ENCODE measurements around the gene ZNF254.
"Not testable (repeated sequence)": the region's sequence is repeated elsewhere in the genome, so short reads cannot be mapped to it uniquely, and the experiment has no call there.

The ZNF254 gene

DNA sequence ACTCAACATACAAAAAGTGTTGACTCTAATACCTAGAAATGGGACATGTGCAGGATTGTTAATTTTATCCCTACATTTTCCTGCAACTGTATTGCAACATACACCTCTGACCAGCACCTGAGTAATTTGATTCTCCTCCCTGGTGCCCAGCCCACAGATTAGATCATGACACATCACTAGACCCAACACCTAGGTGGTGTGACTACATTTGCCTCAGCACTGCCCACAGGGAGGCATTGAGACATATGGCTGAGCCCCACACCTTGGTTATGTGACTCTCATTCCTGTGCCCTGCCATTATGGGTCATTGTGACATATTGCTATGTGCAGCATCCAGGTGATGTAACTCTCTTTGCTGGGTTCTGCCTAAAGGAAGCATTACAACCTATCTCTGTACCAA lies 13.2 kb upstream of the ZNF254 start:
- DNase-seq, result no peak

DNA sequence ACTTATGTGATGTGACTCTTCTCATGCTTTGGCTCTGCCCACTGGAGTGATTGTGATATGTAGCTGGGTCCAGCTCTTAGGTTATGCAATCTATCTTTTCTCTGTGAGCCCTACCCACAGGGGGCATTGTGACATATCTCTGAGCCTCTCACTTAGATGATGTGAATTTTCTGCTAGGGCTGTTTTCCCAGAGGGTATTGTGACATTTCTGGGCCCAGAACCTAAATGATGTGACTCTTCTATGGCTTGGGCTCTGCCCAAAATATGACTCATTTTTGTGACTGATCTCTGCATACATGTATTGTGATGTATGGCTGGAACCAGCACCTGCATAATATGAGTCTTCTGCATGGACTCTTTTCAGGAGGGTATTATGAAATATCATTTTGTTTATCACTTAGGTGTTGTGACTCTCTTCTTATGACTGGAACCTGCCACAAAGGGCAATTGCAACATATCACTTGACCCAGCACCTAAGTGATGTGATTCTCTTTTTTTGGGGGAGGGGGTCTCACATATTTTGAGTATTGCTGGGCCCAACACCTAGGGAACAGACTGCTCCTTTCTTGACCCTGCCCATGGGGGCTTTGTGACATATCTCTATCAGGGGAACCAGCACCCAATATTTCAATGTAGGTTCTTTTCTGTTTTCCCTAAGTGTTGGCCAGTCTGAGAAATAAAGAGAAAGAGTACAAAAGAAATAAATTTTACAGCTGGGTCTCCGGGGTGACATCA lies 12.1 kb upstream of the ZNF254 start:
- no peak for DNase-seq

DNA sequence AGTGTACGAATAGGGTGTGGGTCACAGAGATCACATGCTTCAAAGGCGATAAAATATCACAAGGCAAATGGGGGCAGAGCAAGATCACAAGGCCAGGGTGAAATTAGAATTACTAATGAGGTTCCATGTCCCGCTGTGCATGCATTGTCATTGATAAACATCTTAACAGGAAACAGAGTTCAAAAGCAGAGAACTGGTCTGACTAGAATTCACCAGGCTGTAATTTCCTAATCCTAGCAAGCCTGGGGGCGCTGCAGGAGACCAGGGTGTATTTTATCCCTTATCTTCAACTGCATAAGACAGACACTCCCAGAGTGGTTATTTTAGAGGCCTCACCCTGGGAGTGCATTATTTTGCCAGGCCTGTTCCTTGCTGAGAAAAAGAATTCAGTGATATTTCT lies 11.5 kb upstream of the ZNF254 start:
- not testable (repeated sequence) for DNase-seq

DNA sequence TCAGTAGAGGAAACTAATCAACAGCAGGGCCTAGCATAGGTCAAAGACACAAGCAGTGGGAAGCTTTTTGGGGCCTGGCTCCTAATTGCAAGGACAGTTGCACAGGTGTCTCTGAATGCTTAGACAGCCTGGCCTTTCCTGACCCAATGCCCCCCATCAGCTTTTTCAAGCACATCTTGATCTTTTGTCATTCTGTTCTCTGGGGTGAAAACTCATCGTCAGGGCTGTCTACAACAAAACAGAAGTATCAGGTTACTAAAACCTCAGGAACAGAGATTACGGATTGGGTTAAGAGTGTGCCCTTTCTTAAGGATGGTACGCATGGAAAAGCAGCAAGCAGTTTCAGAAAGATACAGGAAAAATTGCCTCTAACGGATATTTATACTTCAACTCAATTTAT lies 8.3 kb upstream of the ZNF254 start:
- DNase-seq, result no peak

DNA sequence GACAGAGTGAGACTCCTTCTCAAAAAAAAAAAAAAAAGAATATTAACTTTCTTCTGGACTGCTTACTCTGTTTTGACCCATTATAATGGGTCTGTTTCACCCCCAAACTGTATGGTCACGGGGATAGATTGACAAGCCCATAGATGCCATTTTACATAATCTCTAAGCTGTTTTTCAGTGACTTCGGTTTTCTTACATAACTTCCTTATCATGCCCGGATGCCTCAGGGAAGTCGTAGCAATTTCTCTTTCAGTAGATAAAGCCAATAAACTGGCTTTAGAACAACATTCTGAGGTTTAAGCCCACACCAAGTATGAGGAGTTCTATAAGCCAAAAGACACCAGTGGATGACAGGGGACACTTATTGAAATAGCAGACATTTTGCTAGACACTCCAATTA lies 5.9 kb upstream of the ZNF254 start:
- no peak for DNase-seq

DNA sequence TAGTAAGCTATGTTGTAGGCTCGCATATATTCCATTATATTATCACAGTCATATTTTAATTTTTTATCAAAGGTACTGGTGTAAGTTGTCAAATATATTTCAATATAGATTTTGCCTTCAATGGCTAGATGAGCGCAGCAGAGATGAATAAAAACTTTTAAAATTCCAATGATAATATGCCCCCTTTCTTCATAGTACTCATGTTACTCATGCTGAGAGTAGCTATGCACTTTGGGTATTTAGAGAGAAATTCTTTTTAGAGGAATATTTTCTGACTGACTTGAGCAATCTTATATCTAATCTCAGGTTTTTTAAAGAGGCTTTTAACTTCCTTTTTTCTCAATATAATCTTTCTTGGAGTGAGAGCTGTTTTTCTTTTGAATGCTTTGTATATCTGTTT lies 11.4 kb downstream of the ZNF254 start:
- DNase-seq, result no peak

DNA sequence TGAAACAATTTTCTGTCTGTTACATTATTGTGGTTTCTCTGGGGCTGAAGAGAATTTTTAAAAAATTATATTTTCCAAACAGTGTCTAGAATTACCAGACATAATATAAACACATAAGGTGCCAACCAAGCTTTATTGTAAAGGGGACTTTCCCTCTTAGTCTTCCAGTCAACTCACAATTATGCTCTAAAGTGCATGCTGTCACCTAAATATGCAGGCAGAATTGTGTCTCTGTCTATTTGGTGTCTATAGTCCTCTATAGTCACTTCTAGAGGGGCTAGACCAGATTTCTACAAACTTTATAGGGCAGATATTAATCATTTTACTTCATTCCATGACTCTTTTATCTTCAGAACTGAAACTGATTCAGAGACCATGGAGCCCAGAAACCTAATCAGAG lies 12.8 kb downstream of the ZNF254 start:
- DNase-seq, result no peak

DNA sequence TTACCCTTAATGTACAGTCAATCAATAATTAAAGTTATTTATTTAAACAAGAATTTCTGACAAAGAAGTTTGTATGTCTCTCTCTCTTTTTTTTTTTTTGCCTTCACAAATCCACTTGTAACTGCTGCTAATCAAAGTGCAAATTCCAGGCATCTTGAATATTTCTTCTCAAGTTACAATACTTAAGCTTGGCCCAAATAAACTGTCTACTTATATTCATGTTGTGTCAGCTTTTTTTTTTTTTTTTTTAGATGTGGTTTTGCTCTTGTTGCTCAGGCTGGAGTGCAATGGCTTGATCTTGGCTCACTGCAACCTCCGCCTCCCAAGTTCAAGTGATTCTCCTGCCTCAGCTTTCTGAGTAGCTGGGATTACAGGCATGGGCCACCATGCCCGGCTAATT lies 13.6 kb downstream of the ZNF254 start:
- not testable (repeated sequence) for DNase-seq

DNA sequence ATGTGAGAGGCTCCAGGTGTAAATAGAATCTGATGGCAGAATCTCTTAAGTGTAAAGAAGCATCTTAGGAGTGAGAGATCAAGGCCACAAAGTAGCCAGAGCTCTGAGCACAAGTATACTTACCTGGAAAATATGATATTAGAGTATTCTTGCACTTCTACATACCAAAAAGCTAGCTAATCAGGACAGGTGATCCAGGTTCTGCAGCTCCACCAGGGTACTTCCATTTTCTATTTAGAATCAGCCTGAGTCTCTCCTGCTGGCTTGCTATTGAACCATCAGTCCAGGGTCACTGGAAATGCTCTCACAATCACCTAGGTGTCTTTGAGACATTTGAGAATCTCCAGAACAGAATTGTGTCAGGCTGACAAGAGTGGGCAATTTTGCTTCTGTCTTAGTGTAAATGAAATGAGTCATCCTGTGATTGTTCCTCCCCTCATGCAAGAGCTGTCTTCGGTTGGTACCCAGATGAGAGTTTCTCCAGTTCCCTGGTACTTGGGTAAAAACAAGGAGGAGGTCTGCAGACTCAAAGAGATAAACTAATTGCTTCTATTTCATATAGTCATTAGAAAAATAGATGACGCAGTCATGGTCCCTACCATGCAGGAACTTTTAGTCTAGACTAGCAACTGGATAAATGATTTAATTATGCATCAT lies 14.6 kb downstream of the ZNF254 start:
- no peak for DNase-seq

DNA sequence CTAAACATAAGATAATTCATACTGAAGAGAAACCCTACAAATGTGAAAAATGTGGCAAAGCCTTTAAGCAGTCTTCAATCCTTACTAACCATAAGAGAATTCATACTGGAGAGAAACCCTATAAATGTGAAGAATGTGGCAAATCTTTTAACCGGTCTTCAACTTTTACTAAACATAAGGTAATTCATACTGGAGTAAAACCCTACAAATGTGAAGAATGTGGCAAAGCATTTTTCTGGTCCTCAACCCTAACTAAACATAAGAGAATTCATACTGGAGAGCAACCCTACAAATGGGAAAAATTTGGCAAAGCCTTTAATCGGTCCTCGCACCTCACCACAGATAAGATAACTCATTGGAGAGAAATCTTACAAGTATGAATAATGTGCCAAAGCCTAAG lies 40.6 kb downstream of the ZNF254 start:
- no peak for DNase-seq

DNA sequence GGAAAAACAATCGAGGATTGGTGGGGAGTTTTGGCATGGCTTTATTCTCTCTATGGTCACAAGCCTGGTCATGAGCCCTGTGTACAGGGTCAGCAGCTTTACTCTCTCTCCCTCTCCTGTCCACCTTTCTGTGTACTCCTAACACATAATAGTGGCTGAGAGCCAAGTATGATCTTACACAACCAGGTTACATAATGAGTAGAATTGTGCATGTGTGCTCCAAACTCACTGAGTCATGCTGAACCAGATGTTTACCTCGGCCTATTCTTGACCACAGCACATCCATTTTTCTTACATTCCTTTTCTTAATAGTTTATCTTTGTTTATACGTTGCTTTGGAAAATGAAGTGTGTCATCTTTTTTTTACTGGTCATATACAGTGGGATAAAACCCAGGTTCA lies 53.1 kb downstream of the ZNF254 start:
- DNase-seq, result no peak

DNA sequence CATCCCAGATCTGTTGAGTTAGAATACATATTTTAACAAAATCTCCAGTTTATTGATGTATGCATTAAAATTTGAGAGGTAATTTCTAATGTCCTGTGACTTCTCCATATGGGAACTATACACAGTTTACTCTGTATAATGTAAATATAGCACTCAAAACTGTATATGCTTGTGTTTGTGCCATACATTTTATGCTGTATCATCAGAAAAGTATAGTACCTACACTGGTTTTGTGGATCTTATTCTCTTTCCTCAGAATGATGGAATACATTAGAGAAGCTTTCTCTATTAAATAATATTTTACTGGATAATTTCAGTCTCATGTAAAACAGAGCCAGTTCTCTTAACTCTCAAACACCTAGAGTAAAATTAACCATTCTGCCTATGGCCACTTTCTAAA lies 53.6 kb downstream of the ZNF254 start:
- DNase-seq, result no peak

DNA sequence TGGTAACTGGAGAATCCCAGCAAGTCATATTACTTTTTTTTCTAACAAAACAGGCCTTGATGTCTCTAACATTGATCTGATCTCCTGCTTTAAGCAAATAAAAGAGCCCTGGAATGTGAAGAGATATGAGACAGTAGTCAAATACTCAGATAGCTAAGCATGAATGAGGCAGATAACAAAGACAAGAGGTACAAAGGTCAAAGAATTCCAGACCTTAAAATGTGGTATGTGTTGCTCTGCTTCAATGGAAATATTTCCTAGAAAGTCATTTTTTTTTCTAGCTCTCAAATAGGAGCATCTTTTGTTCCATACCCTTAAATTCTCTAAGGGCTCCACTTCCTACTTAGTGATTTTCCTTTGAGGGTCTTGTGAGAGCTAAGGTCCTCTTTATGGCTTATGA lies 54.6 kb downstream of the ZNF254 start:
- no peak for DNase-seq

DNA sequence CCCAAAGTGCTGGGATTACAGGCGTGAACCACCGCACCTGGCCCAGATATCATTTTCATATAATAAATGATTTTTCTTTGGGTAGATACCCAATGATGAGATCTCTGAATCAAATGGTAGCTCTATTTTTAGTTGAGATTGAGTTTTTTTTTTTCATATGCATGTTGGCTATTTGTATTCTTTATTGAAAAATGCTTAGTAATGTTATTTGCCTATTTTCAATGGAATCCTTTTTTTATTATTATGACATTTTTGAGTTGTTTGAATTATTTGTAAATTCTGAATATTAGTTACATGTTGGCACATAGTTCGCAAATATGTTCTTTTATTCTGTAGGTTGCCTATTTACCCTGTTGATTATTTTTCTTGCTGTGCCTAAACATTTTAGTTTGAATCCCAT lies 55.8 kb downstream of the ZNF254 start:
- DNase-seq, result no peak

DNA sequence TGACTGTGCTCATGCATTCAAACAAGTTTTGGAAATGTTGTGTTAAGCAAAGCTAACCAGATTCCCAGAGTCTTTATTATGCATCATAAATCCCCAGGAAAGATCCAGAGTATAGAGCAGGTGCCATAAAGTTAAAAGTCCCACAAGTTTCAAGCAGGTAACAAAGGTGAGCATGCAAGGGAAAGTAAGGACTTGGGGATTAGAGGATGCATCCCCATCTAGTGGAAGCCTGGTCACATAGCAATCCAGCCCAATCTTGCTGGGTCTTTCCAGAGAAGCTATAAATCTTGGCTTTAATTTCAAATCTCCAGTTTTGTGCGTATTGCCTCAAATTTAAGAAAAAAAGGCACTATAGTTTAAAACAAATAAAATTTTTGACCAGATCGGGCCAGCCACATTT lies 72.7 kb downstream of the ZNF254 start:
- no peak for DNase-seq

DNA sequence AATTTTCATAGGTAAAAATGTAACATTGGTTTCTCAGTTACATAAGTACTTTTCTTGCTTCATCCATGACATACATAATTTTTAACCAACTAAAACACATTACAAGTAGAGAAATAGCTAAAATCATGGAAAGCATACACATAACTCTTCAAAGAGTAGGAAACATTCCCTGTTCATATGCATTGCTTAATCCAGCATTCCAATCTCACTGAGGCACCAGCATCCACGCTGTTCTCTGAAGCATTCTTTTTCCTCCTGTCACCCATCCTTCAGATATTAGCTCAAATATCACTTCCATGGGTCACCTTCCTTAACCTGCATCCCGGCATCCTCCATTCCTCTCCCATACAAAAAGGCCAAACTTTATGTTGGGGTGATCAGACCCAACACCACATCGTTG lies 79.1 kb downstream of the ZNF254 start:
- no peak for DNase-seq

DNA sequence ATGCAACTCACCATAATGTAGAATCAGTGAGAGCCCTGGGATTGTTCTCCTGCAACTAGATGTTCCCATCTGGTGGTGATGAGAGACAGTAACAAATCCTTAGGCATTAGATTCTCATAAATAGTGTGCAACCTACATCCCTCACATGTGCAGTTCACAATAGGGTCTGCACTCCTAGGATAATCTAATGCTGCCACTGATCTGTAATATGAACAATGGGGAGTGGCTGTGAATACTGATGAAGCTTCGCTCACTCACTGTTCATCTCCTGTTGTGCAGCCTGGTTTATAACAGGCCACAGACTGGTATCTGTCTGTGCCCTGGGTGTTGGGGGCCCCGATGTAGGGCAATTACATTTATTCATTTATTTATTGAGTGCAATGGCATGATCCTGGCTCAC lies 86.9 kb downstream of the ZNF254 start:
- no peak for DNase-seq

DNA sequence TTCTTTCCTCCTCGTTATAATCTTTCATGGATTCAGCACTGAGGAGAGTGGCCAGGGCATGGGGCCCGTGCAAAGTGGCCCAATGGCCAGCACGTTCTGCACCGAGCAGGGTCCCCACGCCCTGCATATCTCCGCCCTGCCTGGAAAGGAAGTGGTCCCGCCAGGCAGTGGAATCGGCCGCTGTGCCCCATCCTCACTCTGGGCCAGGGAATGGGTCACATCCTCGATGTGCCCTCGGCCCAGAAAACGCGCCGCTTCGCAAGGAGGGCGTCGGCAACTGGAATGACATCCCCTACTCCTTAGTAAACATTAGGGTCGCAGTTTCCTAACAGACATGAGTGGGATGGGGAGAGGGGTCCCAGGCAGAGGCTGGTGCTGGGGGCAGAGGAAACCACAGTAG lies 90.7 kb downstream of the ZNF254 start:
- DNase-seq, result no peak

DNA sequence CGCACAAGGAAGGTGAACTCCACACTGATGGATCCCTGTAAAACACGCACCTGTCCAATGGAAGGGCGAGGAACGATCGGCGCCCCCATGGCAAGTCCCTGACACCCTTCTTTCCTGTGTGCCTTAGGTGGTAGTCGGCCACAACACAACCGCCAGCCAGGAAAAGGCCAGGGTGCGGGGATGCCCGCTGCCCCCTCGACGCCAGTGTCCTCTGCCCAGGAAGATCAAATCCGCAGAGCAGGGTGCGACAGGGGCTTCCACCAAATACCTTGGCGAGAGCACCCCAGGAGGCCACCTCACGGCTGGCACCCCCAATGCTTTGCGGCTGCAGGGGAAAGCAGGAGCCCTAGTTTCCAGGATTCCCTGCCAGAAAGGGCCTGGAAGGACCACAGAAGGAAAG lies 91.2 kb downstream of the ZNF254 start:
- no peak for DNase-seq

All from activated T-cell treated with anti-CD3 and anti-CD28 coated beads for 4 hours (primary cell).